SK-N-SH (cell line): Measurements from ENCODE around the gene ABCC11.

Experiments used
- CTCF ChIP-seq: fragments of 200-600 bp; sonication (generic); IDR thresholded peaks from 2 replicates; pipeline ENCODE4 v1.6.1; 2017; ENCODE audit warnings: antibody characterized with exemption, mild to moderate bottlenecking, moderate library complexity
- EP300 ChIP-seq, 2 experiments: IDR thresholded peaks; 2 replicates each; pipeline versions ENCODE4 v1.4.0 to v1.6.1; 2012; ENCODE audit warnings: borderline replicate concordance in 1 of 2, low read depth in 1 of 2, low read length in 1 of 2
- GABPA ChIP-seq: IDR thresholded peaks from 2 replicates; pipeline ENCODE4 v1.4.0; 2012; ENCODE audit warnings: low read depth, mild to moderate bottlenecking
- GATA2 ChIP-seq: sonication (generic); formaldehyde crosslinking; IDR thresholded peaks from 2 replicates; pipeline ENCODE4 v1.5.0; 2020; ENCODE audit warnings: mild to moderate bottlenecking, missing genetic modification reagents
- MAX ChIP-seq: IDR thresholded peaks from 2 replicates; pipeline ENCODE4 v1.4.0; 2012; ENCODE audit warnings: low read depth
- NRF1 ChIP-seq: IDR thresholded peaks from 2 replicates; pipeline ENCODE4 v1.6.1; 2012; ENCODE audit warnings: low read depth, mild to moderate bottlenecking, low read length
- POLR2AphosphoS5 ChIP-seq: IDR thresholded peaks from 2 replicates; pipeline ENCODE4 v1.6.1; 2012; ENCODE audit warnings: low read depth, low read length
- SIN3A ChIP-seq: IDR thresholded peaks from 2 replicates; pipeline ENCODE4 v1.6.1; 2012; ENCODE audit warnings: low read depth, mild to moderate bottlenecking, low read length, moderate library complexity, borderline replicate concordance
- TAF1 ChIP-seq: IDR thresholded peaks from 2 replicates; pipeline ENCODE4 v1.6.1; 2012; ENCODE audit warnings: low read depth, mild to moderate bottlenecking, low read length, moderate library complexity, borderline replicate concordance
- TCF12 ChIP-seq: IDR thresholded peaks from 2 replicates; pipeline ENCODE4 v1.4.0; 2012
- YY1 ChIP-seq: IDR thresholded peaks from 2 replicates; pipeline ENCODE4 v1.4.0; 2012; ENCODE audit warnings: low read depth, mild to moderate bottlenecking

- TF ChIP-seq GATA2 (no peak), YY1 (no peak), CTCF (no peak), TAF1 (no peak), NRF1 (no peak), MAX (no peak), GABPA (no peak), EP300 (IDR thresholded peaks at IDR 0.05; ENCODE audit: borderline replicate concordance in 1 of 2, low read depth in 1 of 2, low read length in 1 of 2) (no peak), SIN3A (no peak), TCF12 (no peak), POLR2AphosphoS5 (no peak)
These were observed 91.2 kb downstream of the ABCC11 start, which contains the start of gene ABCC12 for GRCh38 chr16:48155926-48156789.
